Measurements from ENCODE around the gene TEAD1. TPM values are rescaled to one million over a fixed set of nuclear protein-coding genes. Genes with fewer than 3 reads are reported as not detected.

Gene TEAD1
- total RNA-seq, 1 experiment from 2014 or later = 102 TPM

GRCh38 chr11:12767577-12767976 is 93.4 kb downstream of the TEAD1 start:
- POLR2A ChIA-PET = no interaction called here
- H3K9me3 ChIP-seq (ENCODE audit: control insufficient read depth, insufficient read depth, low read depth, low read length) = no peaks in the 10 kb centered on the region
- peaks cover 3% of the 10 kb centered on the region; the same call in 1 of the 2 replicates for H3K36me3 ChIP-seq (ENCODE audit: control insufficient read depth, insufficient read depth, low read length)
- intact Hi-C loops (cut with micrococcal nuclease; ENCODE audit: unreplicated experiment) = no loop called here
- CTCF ChIA-PET = no interaction called here
- no peak for ATAC-seq
- in situ Hi-C loops (cut with HindIII; ENCODE audit: low pct_unique_long_range_greater_than_20kb, low sequenced_read_pairs) = no loop called here
- H3K4me3 ChIP-seq (ENCODE audit: low read depth in 2 of 2, low read length in 2 of 2) = no peak overlapping the region
- BruUV-seq (replicated peaks) = no TSS peak
- peaks cover 18% of the 10 kb centered on the region for H3K4me1 ChIP-seq (ENCODE audit: control insufficient read depth, insufficient read depth, low read length)
- no peak for DNase-seq (ENCODE audit: low read depth, low spot score)
- H3K27me3 ChIP-seq (ENCODE audit: control insufficient read depth, insufficient read depth, low read length) = no peaks in the 10 kb centered on the region
- TF ChIP-seq TCF7L2 (IDR thresholded peaks at IDR 0.05; ENCODE audit: low read depth, low read length) (no peak), REST (IDR thresholded peaks at IDR 0.05; ENCODE audit: insufficient read depth in 1 of 2, low read depth in 2 of 2, low read length in 1 of 2) (no peak), POLR2AphosphoS5 (IDR thresholded peaks at IDR 0.05; ENCODE audit: low read depth, low read length) (no peak), SIN3A (IDR thresholded peaks at IDR 0.05; ENCODE audit: borderline replicate concordance, insufficient read depth, low read depth, low read length) (no peak)
- TF ChIP-seq, protein P1, sequence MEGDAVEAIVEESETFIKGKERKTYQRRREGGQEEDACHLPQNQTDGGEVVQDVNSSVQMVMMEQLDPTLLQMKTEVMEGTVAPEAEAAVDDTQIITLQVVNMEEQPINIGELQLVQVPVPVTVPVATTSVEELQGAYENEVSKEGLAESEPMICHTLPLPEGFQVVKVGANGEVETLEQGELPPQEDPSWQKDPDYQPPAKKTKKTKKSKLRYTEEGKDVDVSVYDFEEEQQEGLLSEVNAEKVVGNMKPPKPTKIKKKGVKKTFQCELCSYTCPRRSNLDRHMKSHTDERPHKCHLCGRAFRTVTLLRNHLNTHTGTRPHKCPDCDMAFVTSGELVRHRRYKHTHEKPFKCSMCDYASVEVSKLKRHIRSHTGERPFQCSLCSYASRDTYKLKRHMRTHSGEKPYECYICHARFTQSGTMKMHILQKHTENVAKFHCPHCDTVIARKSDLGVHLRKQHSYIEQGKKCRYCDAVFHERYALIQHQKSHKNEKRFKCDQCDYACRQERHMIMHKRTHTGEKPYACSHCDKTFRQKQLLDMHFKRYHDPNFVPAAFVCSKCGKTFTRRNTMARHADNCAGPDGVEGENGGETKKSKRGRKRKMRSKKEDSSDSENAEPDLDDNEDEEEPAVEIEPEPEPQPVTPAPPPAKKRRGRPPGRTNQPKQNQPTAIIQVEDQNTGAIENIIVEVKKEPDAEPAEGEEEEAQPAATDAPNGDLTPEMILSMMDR (IDR thresholded peaks at IDR 0.05) = no peak
- no peak overlapping the region for H3K27ac ChIP-seq (ENCODE audit: low read length)

DNA sequence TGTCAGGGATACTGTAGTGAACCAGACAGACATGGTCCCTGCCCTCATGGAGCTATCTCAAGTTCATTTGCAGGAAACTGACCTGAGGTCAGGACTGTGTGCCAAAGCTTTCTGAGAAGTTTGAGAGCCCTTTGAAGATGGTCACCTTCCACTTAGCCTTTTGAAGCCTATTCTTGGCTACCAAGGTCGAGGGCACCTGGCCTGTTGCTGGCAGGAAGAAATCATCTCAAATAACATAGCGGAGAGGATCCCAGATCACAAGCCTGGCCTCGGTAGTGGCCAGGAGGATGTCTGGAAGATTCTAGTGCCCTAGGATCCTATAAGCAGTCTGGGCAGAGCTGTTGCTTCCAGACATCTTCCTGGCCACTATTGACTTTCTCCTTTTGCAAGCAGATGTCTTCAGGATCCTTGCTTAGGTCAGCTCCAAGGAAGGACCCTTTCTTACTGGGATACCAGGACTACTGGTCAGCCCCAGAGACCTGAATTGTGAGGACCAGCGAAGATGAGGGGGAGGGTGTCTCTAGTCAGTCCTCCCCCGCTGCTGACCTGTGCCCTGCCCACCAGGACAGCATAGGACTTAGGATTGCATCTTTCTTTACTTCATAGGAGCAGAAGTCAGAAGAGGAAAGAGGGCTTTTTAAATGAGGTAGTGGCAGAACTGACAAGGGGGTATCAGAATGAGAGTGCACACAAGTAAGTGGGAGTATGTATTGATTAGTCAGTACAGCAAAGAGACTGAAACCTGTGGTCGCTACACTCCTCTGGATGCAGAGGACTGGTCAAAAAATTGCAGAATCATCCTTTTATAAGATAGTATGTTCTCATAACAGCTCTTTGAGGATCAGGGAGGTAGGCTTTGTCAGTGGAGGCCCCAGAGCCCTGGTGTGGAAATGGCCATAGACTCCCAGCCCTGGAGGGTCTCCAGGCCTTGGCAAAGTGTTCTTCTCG is 94.8 kb downstream of the TEAD1 start:
- H3K27ac ChIP-seq (ENCODE audit: low read length) = no peak overlapping the region; the same call in 1 of the 2 replicates
- in situ Hi-C loops (cut with HindIII; ENCODE audit: low pct_unique_long_range_greater_than_20kb, low sequenced_read_pairs) (no loop called here), intact Hi-C loops (cut with micrococcal nuclease; ENCODE audit: unreplicated experiment) (no loop called here)
- ChIA-PET POLR2A (interaction anchor here (0.7 kb wide), 1 partner anchor 41 kb away, joined by 3 read pairs; no protein-coding TSS in a partner anchor), CTCF (no interaction called here)
- no peak overlapping the region for H3K4me3 ChIP-seq (ENCODE audit: low read depth in 2 of 2, low read length in 2 of 2)
- H3K27me3 ChIP-seq (ENCODE audit: control insufficient read depth, insufficient read depth, low read length) = no peaks in the 10 kb centered on the region
- TF ChIP-seq TCF7L2 (IDR thresholded peaks at IDR 0.05; ENCODE audit: low read depth, low read length) (no peak), POLR2AphosphoS5 (IDR thresholded peaks at IDR 0.05; ENCODE audit: low read depth, low read length) (no peak), REST (IDR thresholded peaks at IDR 0.05; ENCODE audit: insufficient read depth in 1 of 2, low read depth in 2 of 2, low read length in 1 of 2) (no peak), SIN3A (IDR thresholded peaks at IDR 0.05; ENCODE audit: borderline replicate concordance, insufficient read depth, low read depth, low read length) (no peak)
- TF ChIP-seq, protein P1 (IDR thresholded peaks at IDR 0.05) = no peak
- no TSS peak for BruUV-seq (replicated peaks)
- no peak for DNase-seq (ENCODE audit: low read depth, low spot score)
- H3K4me1 ChIP-seq (ENCODE audit: control insufficient read depth, insufficient read depth, low read length) = peaks cover 15% of the 10 kb centered on the region
- H3K36me3 ChIP-seq (ENCODE audit: control insufficient read depth, insufficient read depth, low read length) = peaks cover 3% of the 10 kb centered on the region; the same call in 1 of the 2 replicates
- H3K9me3 ChIP-seq (ENCODE audit: control insufficient read depth, insufficient read depth, low read depth, low read length) = no peaks in the 10 kb centered on the region
- ATAC-seq = no peak
